Right forelimb (tissue), 1 donor: Measurements from ENCODE around the gene TPM2.
A peak's percentile ranks its signal among the peaks of the same experiment; 100 is the strongest.

ENCODE experiments used
- DNase-seq: peaks from one replicate; pipeline ENCODE4 v3.0.0-alpha.2; 2018

TPM2 gene

GRCh38 chr9:35673132-35674024, 16.3 kb downstream of the TPM2 start, which contains the start of gene CA9:
TSS of gene CA9 (plus strand) at chr9:35673928. CDS start at chr9:35673960, 32 bp downstream.
- DNase-seq, result no peak

- DNase-seq, result no peak
Observed at GRCh38 chr9:35669331-35670145, 20.2 kb downstream of the TPM2 start.

- DNase-seq, result no peak
Observed at GRCh38 chr9:35667939-35668338, 21.8 kb downstream of the TPM2 start.

- no peak for DNase-seq
Observed at GRCh38 chr9:35666549-35666948, 23.2 kb downstream of the TPM2 start.

GRCh38 chr9:35666045-35666444, 23.7 kb downstream of the TPM2 start:
- DNase-seq, result no peak

GRCh38 chr9:35665471-35665818, 24.3 kb downstream of the TPM2 start:
- no peak for DNase-seq

GRCh38 chr9:35664531-35665470, 24.9 kb downstream of the TPM2 start, which contains the start of gene ARHGEF39:
TSS of gene ARHGEF39 (minus strand) at chr9:35665195. CDS start at chr9:35665169, 26 bp downstream.
- peak; percentile 87 for DNase-seq

- no peak for DNase-seq
Observed at GRCh38 chr9:35662437-35662836, 27.3 kb downstream of the TPM2 start.

- no peak for DNase-seq
Observed at GRCh38 chr9:35661756-35662350, 27.9 kb downstream of the TPM2 start.

- DNase-seq, result no peak
Observed at GRCh38 chr9:35660966-35661415, 28.7 kb downstream of the TPM2 start.

GRCh38 chr9:35659340-35659739, 30.4 kb downstream of the TPM2 start:
- DNase-seq, result no peak

- DNase-seq, result no peak
Observed at GRCh38 chr9:35658968-35659220, 30.8 kb downstream of the TPM2 start.

- peak; percentile 94 for DNase-seq
Observed at GRCh38 chr9:35658137-35658967, 31.4 kb downstream of the TPM2 start, which contains the start of gene CCDC107. TSS of gene CCDC107 (plus strand) at chr9:35658292. CDS start at chr9:35658380, 88 bp downstream.

- peak; percentile 97 for DNase-seq
Observed at GRCh38 chr9:35657546-35658136, 32.1 kb downstream of the TPM2 start, which contains the start of gene RMRP. TSS of gene RMRP (minus strand) at chr9:35658019.

- peak; percentile 67 for DNase-seq
Observed at GRCh38 chr9:35656831-35657545, 32.7 kb downstream of the TPM2 start.

GRCh38 chr9:35656348-35656747, 33.4 kb downstream of the TPM2 start:
- no peak for DNase-seq

GRCh38 chr9:35653611-35654010, 36.1 kb downstream of the TPM2 start:
- no peak for DNase-seq

GRCh38 chr9:35652829-35653209, 36.9 kb downstream of the TPM2 start:
- no peak for DNase-seq

- DNase-seq, result no peak
Observed at GRCh38 chr9:35651956-35652828, 37.5 kb downstream of the TPM2 start.
